ENCODE data around the gene NTM. TPM values are rescaled to one million over a fixed set of nuclear protein-coding genes. Genes with fewer than 3 reads are reported as not detected.

Gene NTM
- total RNA-seq, 1 experiment from 2014 or later: not detected

DNA sequence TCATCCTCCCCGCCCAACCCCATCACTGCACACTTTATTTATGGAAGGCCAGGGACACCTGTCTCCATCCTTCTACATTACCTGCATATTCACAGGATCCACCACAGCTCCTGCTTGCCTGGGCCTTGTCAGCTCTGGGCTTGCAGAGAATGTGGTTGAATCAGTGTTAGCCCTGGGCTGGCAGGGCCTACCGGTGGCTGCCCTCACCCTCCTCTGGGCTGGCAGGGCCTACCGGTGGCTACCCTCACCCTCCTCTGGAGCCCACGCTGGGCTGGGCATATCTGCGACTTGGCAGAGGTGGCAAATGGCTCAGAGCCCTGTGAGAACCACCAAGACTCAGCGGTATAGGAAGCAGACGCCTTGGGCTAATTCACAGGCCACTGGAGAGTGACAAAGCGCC lies 300.9 kb downstream of the NTM start:
- Histone ChIP-seq H3K9ac (ENCODE audit: low read length) (no peak overlapping the region), H3K27ac (ENCODE audit: low read depth, low read length) (no peak overlapping the region), H3K4me2 (ENCODE audit: low read length) (no peak overlapping the region), H3K36me3 (ENCODE audit: control insufficient read depth in 1 of 2, insufficient read depth in 2 of 2, low read length in 2 of 2) (no peaks in the 10 kb centered on the region), H3K9me3 (ENCODE audit: control insufficient read depth in 1 of 2, insufficient read depth in 1 of 2, low read depth in 1 of 2, low read length in 2 of 2) (no peaks in the 10 kb centered on the region), H3K27me3 (ENCODE audit: insufficient read depth, low read length) (no peaks in the 10 kb centered on the region), H3K9me2 (ENCODE audit: insufficient read depth) (no peaks in the 10 kb centered on the region), H3K4me1 (ENCODE audit: control insufficient read depth in 1 of 2, insufficient read depth in 2 of 2, low read length in 2 of 2) (no peaks in the 10 kb centered on the region), H2AFZ (ENCODE audit: low read depth, low read length, poor library complexity, severe bottlenecking) (no peak overlapping the region), H3K79me2 (ENCODE audit: insufficient read depth, low read length) (no peaks in the 10 kb centered on the region), H3K4me3 (replicated peaks in 1 of 2; ENCODE audit: low read depth in 1 of 2, low read length in 2 of 2) (no peak overlapping the region), H4K20me1 (ENCODE audit: insufficient read depth) (no peaks in the 10 kb centered on the region)
- POLR2A ChIA-PET: no interaction called here
- CTCF ChIA-PET: no interaction called here
- intact Hi-C loops (cut with micrococcal nuclease): loop anchor here (5.0 kb wide), 1 partner anchor 1239 kb away; no protein-coding TSS in a partner anchor
- RAD21 ChIA-PET (ENCODE audit: low non-redundant PET in 1 of 2, low total read pairs in 2 of 2, uncharacterized antibody in 2 of 2, unreplicated experiment in 2 of 2): no interaction called here
- TF ChIP-seq POLR2AphosphoS5 (IDR thresholded peaks at IDR 0.05; ENCODE audit: low read depth, low read length): no peak
- no peak for TF ChIP-seq JUND (IDR thresholded peaks at IDR 0.05)
- no peak for TF ChIP-seq YY1 (IDR thresholded peaks at IDR 0.05; ENCODE audit: extremely low read depth, insufficient replicate concordance, low read depth, low read length)
- TF ChIP-seq, protein P1, sequence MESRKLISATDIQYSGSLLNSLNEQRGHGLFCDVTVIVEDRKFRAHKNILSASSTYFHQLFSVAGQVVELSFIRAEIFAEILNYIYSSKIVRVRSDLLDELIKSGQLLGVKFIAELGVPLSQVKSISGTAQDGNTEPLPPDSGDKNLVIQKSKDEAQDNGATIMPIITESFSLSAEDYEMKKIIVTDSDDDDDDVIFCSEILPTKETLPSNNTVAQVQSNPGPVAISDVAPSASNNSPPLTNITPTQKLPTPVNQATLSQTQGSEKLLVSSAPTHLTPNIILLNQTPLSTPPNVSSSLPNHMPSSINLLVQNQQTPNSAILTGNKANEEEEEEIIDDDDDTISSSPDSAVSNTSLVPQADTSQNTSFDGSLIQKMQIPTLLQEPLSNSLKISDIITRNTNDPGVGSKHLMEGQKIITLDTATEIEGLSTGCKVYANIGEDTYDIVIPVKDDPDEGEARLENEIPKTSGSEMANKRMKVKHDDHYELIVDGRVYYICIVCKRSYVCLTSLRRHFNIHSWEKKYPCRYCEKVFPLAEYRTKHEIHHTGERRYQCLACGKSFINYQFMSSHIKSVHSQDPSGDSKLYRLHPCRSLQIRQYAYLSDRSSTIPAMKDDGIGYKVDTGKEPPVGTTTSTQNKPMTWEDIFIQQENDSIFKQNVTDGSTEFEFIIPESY (IDR thresholded peaks at IDR 0.05; ENCODE audit: extremely low read depth, insufficient replicate concordance, low read length): no peak
- no peak for TF ChIP-seq EZH2 (IDR thresholded peaks at IDR 0.05)
- TF ChIP-seq, protein P2, sequence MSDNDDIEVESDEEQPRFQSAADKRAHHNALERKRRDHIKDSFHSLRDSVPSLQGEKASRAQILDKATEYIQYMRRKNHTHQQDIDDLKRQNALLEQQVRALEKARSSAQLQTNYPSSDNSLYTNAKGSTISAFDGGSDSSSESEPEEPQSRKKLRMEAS (IDR thresholded peaks at IDR 0.05): no peak
- no peak for TF ChIP-seq TCF7L2 (IDR thresholded peaks at IDR 0.05; ENCODE audit: borderline replicate concordance, extremely low read depth, insufficient read depth, insufficient read length)
- TF ChIP-seq ELF1 (IDR thresholded peaks at IDR 0.05; ENCODE audit: borderline replicate concordance, low read depth): no peak
- TF ChIP-seq SRF (IDR thresholded peaks at IDR 0.05; ENCODE audit: low read depth): no peak
- ATAC-seq: no peak
- DNase-seq (ENCODE audit: low read depth, low spot score): no peak
- BruUV-seq (replicated peaks): no TSS peak

Data from HCT116 (cell line).